NCI-H69 (cell line): Measurements from ENCODE around the gene ADGRV1.

ENCODE experiments used
- DNase-seq: peaks from one replicate; lab custom pipeline; 2025; lab: John Stamatoyannopoulos, UW

ADGRV1 gene

DNA sequence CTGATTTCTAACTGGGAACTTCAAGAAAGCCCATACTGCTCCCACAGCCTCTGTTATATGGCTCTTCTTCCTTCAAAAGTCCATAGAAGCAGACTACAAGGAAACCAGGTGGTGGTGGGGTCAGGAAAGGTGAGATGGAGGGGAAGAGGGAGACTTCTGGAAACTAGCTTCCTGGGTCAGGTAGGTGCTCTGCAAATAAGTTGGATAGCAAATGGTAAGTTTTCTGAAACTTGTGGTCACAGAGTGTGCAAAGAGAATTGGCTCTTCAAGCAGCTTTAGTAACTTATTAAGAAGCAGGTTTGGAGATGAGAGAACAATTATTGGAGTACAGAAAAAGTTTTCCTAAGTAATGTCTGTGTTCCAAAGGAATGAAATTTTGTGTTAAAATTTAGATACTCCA lies 316.9 kb downstream of the ADGRV1 start:
- DNase-seq: no peak

DNA sequence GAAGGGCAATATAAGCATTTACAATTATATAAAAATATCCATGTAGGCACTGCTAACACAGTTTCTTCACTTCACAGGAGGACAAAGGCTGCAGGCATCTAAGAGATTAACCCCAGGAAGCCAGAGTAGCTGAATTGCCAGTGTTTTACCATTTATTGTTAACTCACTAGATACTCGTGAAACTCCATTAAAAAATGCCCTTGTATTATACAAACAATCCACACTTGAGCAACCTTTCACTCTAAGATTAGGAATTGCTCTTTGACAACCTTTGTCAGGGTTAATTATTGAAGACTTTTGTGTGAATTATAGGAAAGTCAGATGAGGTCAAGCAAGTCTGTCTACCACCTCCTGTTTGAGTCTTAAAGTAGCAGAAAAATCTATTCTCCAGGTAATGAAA lies 317.8 kb downstream of the ADGRV1 start:
- DNase-seq: no peak

DNA sequence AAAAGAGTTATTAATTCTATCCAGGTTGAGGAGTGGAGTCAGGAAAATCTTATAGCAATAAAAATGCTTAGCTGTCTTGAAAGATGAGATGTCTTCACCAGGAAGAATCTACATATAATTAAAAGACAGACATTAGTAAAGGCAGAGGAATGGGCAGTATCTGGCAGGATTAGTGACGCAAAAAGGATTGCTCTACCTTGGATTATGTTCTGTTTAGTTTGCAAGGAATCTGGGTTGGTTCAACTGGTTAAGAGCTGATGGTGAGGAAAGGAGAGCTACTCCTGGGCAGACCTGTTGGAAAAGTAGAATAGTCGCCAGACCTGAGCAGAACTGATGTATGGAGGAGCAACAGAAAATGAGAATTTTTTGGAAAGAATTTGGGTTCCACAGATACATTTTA lies 318.5 kb downstream of the ADGRV1 start:
- DNase-seq: no peak

DNA sequence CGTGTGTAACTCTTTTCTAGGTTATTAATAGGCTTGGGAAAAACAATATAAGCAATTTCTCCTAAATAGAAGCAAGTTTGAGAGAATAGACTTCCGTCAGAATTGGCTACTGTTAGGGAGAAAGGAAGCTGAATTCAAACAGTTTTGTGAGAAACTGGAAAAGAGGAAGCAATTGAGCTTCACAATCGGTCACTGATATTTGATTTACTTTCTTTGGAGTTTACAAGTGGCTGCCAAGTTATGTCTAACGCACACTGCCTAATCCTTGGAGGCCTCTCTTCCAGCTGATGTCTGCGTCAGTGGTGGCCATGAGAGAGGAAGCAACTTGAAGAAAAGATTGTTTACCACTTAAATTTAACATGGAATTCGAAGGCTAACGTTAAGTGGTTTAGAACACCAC lies 319.5 kb downstream of the ADGRV1 start:
- no peak for DNase-seq

DNA sequence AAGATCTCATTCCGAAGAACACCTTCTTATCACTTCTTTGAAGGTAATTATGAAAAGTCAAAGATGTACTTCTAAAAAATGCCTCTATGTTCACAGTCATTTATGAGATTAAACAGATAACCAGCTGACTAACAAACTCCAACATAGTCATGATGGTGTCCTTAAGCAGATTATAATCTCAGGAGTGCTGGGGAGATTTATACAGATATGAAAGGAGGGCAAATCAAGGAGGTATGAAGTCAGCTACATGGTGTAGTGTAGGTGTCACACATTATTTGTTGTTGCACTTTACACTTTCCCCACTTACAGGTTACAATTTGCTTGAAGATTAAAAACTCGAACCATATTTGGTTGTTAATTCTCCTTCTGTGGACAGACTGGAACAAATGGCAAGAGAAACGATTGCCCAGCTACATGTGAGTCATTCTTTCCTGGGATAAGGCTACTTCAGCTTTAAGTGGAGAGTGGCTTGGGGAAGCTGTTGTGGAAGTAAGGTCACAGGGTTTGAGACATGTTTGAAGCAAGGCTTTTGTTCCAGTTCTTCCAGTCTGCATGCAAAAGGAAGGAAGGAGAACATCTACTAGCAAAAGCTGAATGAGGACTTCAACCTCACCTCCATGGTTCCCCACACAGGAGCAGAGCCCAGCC lies 320.1 kb downstream of the ADGRV1 start:
- DNase-seq: no peak

DNA sequence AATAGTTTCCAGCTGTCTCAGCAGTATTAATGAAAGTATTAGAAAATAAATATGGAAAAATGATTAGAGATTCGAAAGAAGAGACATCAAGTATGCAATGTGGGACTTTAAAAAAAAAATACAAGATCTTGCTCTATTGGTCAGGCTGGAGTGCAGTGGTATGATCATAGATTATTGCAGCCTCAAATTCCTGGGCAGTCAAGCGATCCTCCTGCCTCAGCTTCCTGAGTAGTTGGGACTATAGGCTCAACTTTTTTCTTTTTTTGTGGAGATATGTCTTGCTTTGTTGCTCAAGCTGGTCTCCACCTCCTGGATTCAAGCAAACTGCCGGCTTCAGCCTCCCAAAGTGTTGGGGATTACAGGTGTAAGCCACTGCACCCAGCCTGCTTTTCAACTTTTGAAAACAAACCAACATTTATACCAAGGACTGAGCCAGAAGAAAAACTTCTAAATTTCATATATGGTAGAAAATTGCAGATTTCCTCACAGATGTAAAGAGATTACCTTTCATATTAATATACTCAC lies 323.1 kb downstream of the ADGRV1 start:
- no peak for DNase-seq

DNA sequence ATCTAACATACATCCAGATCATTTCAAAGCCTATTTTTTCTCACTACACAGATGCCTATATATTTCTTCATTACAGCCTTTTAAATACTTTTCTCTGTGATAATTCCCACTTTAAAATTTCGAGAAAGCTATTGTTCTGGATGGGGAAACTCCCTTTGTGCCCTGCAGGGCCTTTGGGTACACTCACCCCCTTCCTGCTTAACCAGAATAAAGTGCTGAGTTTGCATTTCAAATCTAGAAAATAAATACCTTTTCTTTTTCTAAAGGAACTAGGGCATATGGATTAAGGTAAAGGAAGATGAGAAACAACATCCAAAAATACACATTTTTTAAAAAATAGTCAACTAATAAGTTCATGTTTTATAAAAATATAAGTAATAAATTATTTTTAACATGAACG lies 323.9 kb downstream of the ADGRV1 start:
- no peak for DNase-seq

DNA sequence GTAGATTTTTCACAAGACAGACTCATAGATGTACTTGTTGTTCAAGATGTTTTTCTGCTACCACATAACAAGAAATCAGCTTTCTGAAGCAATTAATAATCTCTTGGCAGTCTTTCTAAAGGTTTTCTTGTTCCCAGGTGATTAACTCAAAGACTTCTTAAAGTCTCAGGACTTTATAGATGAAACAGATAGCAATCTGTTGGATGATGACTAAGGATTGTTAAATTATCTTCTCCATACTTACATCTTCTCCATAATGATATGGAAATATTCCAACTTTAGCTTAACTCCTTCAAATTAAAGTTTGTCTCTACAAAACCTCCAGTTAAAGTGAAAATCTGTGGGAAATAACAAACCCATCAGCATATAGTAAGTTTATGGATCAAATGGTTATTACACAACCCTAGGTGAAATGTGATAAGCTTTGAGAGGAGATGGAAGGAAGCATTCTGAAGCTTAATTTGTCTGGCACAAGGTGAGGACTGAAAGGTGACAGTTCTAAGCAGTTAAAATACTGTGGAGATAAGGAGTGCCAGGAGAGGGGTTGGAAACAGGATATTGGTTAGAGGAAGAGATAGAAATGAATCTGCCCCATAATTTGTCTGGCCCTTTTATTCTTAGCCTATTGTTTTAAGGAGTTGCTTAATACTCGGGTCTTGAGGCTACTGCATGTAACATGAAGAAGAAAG lies 326.7 kb downstream of the ADGRV1 start:
- DNase-seq: no peak

DNA sequence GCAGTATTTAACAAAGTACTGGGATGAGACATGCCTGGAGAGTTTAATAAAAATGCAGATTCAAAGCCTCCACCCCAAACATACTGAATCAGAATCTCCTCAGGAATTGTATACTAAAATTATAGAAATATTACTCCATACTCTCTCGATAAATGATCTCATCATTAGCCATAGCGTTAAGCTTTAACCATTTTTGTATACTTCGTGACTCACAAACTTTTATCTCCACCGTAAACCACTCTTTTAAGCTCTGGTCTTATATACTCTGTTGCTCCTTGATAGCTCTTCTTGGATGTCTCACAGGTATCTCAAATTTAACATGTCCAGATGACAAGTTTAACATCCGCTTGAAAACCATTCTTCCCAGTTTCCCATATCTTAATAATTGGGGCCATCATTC lies 327.8 kb downstream of the ADGRV1 start:
- no peak for DNase-seq

DNA sequence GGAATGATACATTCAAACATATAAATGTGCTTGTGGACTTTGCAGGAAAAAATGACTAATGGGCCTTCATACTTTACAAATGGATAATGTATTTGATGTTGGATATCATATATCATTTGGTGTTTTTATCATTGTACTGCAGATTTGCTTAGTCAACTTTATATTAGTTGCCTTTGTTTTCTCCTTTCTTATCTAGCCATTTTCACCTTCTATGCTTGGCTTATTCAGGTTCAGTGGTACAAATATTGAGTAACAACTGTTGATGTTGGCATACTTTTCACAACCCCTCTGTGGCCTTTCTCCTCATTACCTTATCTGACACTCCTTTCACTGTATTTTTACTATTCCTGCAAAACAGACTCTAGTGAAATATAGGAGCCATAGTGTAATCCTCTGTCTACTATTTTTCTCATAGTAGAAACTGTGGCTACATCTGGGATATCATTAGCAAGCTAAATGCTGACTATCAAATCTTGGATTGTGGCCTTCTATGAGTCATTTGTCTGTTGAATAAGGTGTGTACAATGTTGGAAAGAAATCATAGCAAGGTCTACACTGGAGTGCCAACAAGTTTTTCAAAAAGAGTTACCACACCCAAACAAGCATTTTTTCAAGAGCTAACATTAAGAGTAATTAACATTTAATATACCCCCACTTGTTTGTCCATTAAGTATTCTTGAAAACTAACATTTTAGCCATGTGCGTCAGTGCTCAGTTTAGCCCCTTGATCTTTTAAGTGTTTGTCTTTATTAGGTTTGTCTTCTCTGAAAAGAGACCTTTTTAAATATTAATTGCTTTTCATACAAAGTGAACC lies 330.1 kb downstream of the ADGRV1 start:
- peak; percentile 76 for DNase-seq

DNA sequence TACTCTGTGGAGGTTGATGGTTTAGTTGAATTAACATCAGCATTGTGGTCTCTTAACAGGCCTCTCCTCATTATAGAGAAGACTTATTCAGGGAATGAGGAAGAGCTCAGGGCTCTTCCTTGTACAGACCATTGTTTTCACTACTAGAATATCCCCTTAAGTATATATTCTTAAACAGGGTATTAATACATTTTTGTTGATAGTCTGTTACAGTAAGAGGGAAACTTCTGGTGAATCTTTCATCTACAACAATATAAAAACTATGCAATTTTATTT lies 330.7 kb downstream of the ADGRV1 start:
- no peak for DNase-seq

DNA sequence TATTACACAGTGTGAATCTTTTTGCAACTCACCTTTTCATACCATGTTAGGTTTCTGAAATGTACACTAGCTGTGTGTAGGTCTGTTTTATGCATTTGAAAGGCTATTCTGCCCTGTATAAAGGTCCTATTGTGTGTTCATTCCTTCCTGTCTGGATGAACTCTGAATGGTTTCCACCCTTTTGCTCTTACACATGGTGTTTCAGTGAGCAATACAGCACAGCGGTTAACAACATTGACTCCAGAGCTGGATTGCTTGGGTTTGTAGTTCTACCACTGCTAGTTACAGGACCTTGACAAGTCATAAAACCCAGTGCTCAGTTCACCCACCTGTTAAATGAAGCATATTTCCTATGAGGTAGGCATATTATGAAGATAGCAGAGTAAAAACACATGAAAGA lies 331.6 kb downstream of the ADGRV1 start:
- peak; percentile 14 for DNase-seq

DNA sequence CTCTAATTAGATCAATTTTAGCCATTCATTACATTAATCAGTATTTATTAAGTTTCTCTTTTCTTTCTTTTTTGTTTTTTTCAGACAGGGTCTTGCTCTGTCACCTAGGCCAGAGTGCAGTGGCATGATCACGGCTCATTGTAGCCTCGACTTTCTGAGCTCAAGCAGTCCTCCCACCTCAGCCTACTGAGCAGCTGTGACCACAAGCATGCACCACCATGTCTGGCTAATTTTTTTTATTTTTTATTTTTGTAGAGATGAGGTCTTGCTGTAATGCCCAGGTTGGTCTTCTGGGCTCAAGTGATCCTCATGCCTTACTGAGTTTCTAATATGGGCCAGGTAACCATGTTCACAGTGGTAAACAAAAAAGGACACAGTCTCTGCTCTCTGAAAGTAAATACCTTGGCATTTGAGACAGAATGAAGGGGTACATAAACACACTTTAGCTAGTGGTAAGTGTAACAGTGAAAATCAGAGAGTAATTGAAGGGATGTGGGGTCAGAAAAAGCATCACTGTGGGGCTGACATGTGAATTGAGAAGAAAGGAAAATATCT lies 336.3 kb downstream of the ADGRV1 start:
- no peak for DNase-seq

DNA sequence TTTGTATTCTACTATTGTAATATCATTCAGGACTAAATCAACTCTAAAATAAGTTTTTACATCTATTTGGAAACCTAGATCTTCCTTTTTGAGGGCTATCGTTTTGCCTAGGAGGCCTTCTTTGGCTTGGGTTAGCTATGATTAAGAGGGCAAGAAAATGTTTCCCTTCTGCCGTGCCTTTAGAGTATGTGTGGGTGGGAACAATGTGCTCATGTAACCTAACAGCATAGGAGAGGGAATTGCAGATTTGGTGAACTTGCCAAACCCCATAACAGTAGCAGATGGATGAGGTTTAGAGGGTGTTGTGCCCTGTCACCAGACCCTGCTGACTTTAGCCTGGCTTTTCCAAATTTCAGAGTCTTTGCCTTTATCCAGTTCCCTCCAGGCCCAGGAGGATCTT lies 339.0 kb downstream of the ADGRV1 start:
- no peak for DNase-seq

DNA sequence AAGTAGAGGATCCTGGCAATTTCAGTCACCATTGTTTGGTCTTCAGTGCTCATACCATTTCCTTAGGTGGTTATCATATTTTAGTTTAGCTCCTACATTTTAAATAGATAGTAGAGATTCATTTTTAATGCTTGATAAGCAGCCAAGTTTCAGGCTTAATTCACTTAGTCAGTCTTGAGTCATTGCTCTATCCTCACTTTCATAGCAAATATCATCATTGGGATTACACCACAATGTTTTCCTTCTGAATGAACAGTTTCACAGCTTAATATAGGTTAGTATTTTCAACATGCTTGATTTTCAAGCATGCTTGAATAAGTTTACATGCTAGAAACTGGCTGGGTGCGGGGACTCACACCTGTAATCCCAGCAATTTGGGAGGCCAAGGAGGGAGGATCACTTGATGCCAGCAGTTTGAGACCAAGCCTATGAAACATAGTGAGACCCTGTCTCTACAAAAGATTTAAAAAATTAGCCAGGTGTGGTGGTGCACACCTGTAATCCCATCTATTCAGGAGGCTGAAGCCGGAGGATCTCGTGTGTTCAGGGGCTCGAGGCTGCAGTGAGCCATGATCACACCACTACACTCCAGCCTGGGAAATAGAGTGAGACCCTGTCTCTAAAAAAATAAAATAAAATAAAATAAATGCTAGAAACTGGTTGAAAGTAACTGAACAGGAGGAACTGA lies 339.9 kb downstream of the ADGRV1 start:
- DNase-seq: no peak

DNA sequence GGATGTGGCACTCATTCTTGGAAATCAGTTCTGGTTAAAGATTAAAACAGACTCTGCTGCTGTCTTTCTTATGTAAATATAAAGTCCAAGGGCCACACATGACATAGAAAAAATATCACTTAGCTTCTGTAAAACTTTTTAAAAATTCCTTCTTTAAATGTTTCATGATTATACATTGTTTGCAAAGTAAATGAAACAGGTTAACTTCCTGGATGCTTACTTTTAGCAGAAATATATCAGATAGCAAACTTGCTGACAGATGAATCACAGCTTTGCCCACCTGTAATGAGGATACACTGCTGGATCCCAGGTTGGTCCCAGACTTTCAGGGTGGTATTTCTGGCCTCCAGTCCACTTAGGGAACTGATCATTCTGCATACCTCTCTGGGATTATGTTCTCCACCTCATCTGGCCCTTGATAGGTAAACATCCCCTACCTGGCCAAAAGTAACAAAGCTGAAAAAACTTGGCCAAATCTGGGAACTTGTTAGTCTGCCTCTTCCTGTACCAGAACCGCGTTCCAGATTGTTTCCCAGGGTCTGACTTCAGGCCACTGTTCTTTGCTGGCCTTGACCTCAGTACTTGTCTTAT lies 340.5 kb downstream of the ADGRV1 start:
- no peak for DNase-seq

DNA sequence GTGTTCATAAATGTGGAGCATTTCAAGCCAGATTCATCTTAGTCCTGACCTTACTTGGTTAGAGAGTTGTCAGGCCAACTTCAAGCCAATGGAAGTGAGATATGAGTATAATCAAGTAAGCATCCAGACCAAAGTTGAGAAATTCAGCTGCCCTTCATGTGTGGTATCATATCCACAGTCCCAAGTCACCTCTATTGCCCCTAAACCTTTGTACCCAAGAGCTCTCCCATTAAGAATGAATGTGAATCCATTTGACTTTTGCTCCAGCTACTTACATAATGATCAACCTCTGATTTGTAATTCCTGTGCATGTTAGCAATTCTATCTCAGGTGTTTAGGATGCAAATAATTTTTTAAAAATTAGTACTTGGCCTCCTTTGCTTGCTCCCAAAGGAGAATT lies 342.7 kb downstream of the ADGRV1 start:
- no peak for DNase-seq

DNA sequence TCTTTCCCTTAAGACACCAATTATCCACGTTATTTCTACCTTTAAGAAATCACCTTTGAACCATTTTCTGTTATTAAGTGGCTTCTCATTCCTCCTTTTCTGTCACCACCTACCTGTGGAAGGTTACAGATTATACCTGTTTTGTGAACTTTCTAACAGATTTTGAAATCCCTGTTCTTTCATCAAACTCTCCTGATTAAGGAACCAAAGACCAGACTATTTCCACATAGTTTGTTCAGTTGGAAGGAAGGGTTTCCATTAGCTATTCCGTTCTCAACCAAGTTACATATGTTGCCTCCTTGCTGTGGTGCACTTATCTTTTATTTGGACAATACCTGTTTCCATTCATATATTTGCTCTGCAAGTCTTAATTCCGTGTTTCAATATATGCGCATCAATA lies 343.6 kb downstream of the ADGRV1 start:
- DNase-seq: no peak

DNA sequence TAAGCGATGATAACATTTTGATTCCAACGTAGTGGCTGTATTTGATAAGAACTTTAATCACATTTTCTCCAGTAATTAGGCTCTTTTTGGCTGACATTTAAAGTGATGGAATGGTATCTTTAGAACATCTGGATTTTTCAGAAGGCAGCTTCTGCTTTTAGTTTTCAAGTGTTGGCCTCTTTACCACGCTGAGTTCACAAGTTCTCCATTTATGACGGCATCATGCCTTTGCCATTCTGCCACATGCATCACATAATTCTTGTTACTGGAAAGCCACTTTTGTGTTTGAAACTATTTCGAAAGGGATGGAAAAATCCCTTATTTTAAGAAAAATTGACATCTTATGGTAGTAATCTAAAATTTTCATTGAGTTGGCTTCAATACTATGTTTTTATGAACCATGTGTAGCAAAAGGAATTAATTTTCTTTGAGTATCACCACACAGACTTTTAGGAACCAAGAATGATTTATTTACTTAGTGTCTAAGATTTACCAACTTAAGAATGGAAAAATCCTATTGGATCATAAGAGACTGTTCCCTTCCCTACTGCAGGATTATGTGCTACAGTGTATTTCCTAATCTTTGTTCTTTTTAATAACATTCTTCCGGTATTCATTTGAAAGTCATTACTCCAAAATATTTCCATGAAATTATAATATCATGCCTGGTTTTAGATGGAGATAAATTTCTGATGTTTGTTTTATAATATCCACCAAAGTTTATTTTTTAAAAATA lies 344.2 kb downstream of the ADGRV1 start:
- DNase-seq: no peak

DNA sequence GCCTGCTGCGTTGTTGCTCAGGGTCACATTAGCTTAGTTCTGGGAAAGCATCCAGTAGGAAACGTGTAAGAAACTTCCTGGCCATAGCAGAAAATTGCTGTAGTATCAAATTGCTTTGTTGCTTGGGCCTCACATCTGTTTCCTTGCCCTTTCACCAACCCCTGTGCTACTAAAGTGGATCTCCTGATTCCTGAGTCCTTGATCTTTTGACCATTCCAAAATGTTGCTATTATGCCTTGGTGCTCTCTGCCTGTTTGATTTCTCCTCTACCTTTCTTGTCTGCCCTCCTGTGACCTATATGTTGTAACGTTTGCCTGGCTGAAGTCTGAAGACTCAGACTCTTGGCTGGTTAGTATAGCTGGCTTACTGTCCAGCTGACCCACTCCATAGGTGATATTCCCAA lies 350.5 kb downstream of the ADGRV1 start:
- DNase-seq: peak; percentile 77

DNA sequence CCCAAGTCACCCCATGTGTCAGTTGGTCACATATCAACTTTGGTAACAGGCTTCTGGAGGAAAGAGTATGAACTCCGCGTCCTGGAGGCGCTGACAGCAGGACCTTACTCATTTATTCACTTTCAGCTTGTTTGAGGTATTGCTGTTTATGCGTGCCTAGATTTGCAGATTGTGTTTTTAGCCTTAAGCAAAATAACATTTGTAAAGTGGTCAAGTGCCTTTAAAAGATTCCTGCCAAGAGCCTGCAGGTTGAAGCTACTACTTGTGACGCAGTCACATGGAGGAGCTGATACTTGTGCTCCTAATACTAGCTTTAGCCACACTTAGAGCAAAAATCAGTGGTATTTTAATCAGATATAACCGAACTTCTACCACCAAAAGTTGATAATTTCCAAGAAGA lies 351.3 kb downstream of the ADGRV1 start:
- peak; percentile 24 for DNase-seq
